Nephron (organoid): ENCODE measurements around the gene NECTIN3.

Source experiments
- H3K27ac Mint-ChIP-seq, 3 experiments: 2 replicates each; pipeline ENCODE4 v1.8.0; 2020; ENCODE audit warnings: mixed read lengths in 3 of 3, mild to moderate bottlenecking in 2 of 3, moderate library complexity in 1 of 3
- H3K27me3 Mint-ChIP-seq: 2 replicates; pipeline ENCODE4 v1.8.0; 2021; ENCODE audit warnings: low read depth, mild to moderate bottlenecking, moderate library complexity, mixed read lengths
- H3K36me3 Mint-ChIP-seq: 2 replicates; pipeline ENCODE4 v1.8.0; 2020; ENCODE audit warnings: low read depth, mixed read lengths
- H3K4me1 Mint-ChIP-seq: 2 replicates; pipeline ENCODE4 v1.8.0; 2020; ENCODE audit warnings: mixed read lengths
- H3K4me3 Mint-ChIP-seq, 3 experiments: 2 replicates each; pipeline ENCODE4 v1.8.0; 2020; ENCODE audit warnings: mild to moderate bottlenecking in 3 of 3, mixed read lengths in 3 of 3, moderate library complexity in 2 of 3
- H3K9me3 Mint-ChIP-seq: 2 replicates; pipeline ENCODE4 v1.8.0; 2020; ENCODE audit warnings: mixed read lengths
- CTCF ChIP-seq, 3 experiments: fragments of 200-600 bp; sonication (generic); IDR thresholded peaks; one replicate each; pipeline ENCODE4 v1.5.0; 2021; ENCODE audit warnings: antibody characterized with exemption in 3 of 3; ENCODE audit not compliant: unreplicated experiment in 3 of 3

The NECTIN3 gene

GRCh38 chr3:111073218-111073617, 1.6 kb downstream of the NECTIN3 start:
- H3K36me3 Mint-ChIP-seq = no peaks in the 10 kb centered on the region
- no peaks in the 10 kb centered on the region for H3K27me3 Mint-ChIP-seq
- no peak for TF ChIP-seq CTCF (IDR thresholded peaks at IDR 0.05; ENCODE audit: unreplicated experiment in 3 of 3)
- no peaks in the 10 kb centered on the region for H3K9me3 Mint-ChIP-seq
- peak overlapping the region; percentile 4 to 98 (median 32) for H3K27ac Mint-ChIP-seq
- peaks cover 32% of the 10 kb centered on the region for H3K4me1 Mint-ChIP-seq
- H3K4me3 Mint-ChIP-seq = peak overlapping the region; percentile 85 to 94 (median 89)

DNA sequence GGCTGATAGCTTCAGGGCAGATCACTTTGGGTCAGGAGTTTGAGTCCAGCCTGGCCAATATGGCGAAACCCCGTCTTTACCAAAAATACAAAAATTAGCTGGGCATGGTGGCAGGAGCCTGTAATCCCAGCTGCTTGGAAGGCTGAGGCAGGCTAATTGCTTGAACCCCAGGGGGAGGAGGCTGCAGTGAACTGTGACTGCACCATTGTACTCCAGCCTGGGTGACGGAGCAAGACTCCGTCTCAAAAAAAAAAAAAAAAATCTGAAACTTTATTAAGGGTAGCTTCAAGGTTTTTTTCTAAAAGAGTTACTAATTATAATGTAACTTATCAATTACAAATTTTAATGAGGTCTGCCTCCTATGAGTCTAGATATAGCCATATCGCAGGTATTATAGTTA, 5.1 kb downstream of the NECTIN3 start:
- no peak for TF ChIP-seq CTCF (IDR thresholded peaks at IDR 0.05; ENCODE audit: unreplicated experiment in 3 of 3)
- Mint-ChIP-seq H3K9me3 (no peaks in the 10 kb centered on the region), H3K4me3 (peak overlapping the region in 1 of 3 experiments; percentile 11), H3K27ac (no peak overlapping the region), H3K36me3 (no peaks in the 10 kb centered on the region), H3K4me1 (peaks cover 39% of the 10 kb centered on the region), H3K27me3 (no peaks in the 10 kb centered on the region)

DNA sequence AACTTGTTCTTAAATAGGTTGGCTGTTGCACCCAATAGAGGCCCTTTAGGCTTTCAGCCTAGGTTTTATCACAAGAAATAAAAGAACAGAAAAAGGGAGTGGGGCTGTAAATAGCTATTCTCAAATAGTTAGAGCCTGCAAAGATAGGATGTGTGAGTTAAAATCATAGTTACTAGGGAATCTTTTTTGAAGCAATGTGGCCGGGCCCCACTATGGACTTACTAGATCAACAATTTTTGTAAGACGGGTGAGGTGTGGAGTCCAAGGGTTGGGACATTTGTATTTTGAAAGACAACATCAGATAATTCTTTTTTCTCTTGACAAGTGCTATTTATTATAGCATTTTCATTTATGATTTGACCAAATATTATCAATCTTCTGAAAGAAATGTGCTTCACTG, 5.8 kb downstream of the NECTIN3 start:
- no peaks in the 10 kb centered on the region for H3K9me3 Mint-ChIP-seq
- no peak for TF ChIP-seq CTCF (IDR thresholded peaks at IDR 0.05; ENCODE audit: unreplicated experiment in 3 of 3)
- peak overlapping the region in 1 of 3 experiments; percentile 41 for H3K4me3 Mint-ChIP-seq
- H3K36me3 Mint-ChIP-seq = no peaks in the 10 kb centered on the region
- H3K27ac Mint-ChIP-seq = no peak overlapping the region
- no peaks in the 10 kb centered on the region for H3K27me3 Mint-ChIP-seq
- peaks cover 39% of the 10 kb centered on the region for H3K4me1 Mint-ChIP-seq

- Mint-ChIP-seq H3K9me3 (no peaks in the 10 kb centered on the region), H3K27ac (no peak overlapping the region), H3K4me1 (peaks cover 14% of the 10 kb centered on the region), H3K36me3 (no peaks in the 10 kb centered on the region), H3K4me3 (no peak overlapping the region), H3K27me3 (no peaks in the 10 kb centered on the region)
- peak; percentile 50 to 69 (median 60) for TF ChIP-seq CTCF (IDR thresholded peaks at IDR 0.05; ENCODE audit: unreplicated experiment in 3 of 3)
These were observed 8.8 kb downstream of the NECTIN3 start for GRCh38 chr3:111080413-111080812.

- TF ChIP-seq CTCF (IDR thresholded peaks at IDR 0.05; ENCODE audit: unreplicated experiment in 3 of 3) = no peak
- H3K9me3 Mint-ChIP-seq = no peaks in the 10 kb centered on the region
- no peaks in the 10 kb centered on the region for H3K36me3 Mint-ChIP-seq
- peaks cover 14% of the 10 kb centered on the region for H3K4me1 Mint-ChIP-seq
- no peak overlapping the region for H3K4me3 Mint-ChIP-seq
- no peaks in the 10 kb centered on the region for H3K27me3 Mint-ChIP-seq
- H3K27ac Mint-ChIP-seq = no peak overlapping the region
These were observed 9.5 kb downstream of the NECTIN3 start for GRCh38 chr3:111081008-111081545.

- Mint-ChIP-seq H3K27ac (no peak overlapping the region), H3K27me3 (no peaks in the 10 kb centered on the region), H3K9me3 (no peaks in the 10 kb centered on the region), H3K4me3 (no peak overlapping the region), H3K4me1 (peaks cover 15% of the 10 kb centered on the region), H3K36me3 (no peaks in the 10 kb centered on the region)
- no peak for TF ChIP-seq CTCF (IDR thresholded peaks at IDR 0.05; ENCODE audit: unreplicated experiment in 3 of 3)
These were observed 13.3 kb downstream of the NECTIN3 start for GRCh38 chr3:111084911-111085310.
